AG10803 (cell line): ENCODE measurements around the gene KCP.
A peak's percentile ranks its signal among the peaks of the same experiment; 100 is the strongest.

Experiments
- DNase-seq: peaks from one replicate; pipeline ENCODE4 v3.0.0; 2010; ENCODE audit warnings: low read depth
- H3K4me3 ChIP-seq: 2 replicates; pipeline ENCODE4 v1.5.1; 2011; ENCODE audit warnings: mild to moderate bottlenecking, low read length, control low read depth
- CTCF ChIP-seq: conservative IDR thresholded peaks from 2 replicates; pipeline ENCODE4 v1.5.1; 2011; ENCODE audit warnings: mild to moderate bottlenecking, low read length, control low read depth, inconsistent platforms

The KCP gene

GRCh38 chr7:128912281-128912680, 1.8 kb upstream of the KCP start:
- no peak overlapping the region for H3K4me3 ChIP-seq

GRCh38 chr7:128911423-128912031, 1.0 kb upstream of the KCP start:
- DNase-seq: no peak
- no peak overlapping the region for H3K4me3 ChIP-seq
- no peak for TF ChIP-seq CTCF

More at GRCh38 chr7:128912281-128912680, 1.8 kb upstream of the KCP start:
- TF ChIP-seq CTCF: no peak
- DNase-seq: no peak

GRCh38 chr7:128909625-128910568, 612 bp downstream of the KCP start:
- TF ChIP-seq CTCF: no peak
- H3K4me3 ChIP-seq: peak overlapping the region; percentile 23; the same call in 1 of the 2 replicates
- peak; percentile 6 for DNase-seq

- H3K4me3 ChIP-seq: no peak overlapping the region
- TF ChIP-seq CTCF: no peak
- DNase-seq: no peak
Measured at GRCh38 chr7:128908750-128909624, 1.5 kb downstream of the KCP start.

- DNase-seq: no peak
- H3K4me3 ChIP-seq: no peak overlapping the region
- no peak for TF ChIP-seq CTCF
Measured at GRCh38 chr7:128906766-128907559, 3.5 kb downstream of the KCP start.

- no peak for DNase-seq
- no peak for TF ChIP-seq CTCF
Measured at GRCh38 chr7:128906001-128906765, 4.3 kb downstream of the KCP start.

More at GRCh38 chr7:128906001-128906765, 4.3 kb downstream of the KCP start:
- no peak overlapping the region for H3K4me3 ChIP-seq
